Measurements from ENCODE around the gene HS6ST3. TPM values are rescaled to one million over a fixed set of nuclear protein-coding genes. Genes with fewer than 3 reads are reported as not detected.

Gene HS6ST3
- total and polyA plus RNA-seq, 8 donors = 0.65 to 3.4 (median 1.8) TPM

DNA sequence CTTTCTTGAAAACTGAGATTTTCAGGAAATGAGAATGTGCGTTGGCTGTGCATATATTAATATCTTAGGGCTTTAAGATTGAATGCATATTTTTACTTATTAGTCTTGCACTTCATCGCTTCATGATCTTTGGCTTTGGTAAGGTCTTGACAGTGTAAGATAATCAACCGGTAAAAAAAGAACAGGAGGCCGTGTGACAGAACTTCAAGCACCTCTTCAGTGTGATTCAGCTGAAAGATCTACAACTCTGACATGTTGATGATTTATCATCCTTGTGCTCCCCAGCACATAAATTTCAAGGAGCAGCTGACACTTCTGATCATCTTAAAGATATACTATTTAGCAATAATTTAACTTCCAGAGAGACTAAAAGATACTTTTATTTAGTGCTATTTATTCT is 195.1 kb downstream of the HS6ST3 start:
- ATAC-seq (no peak), DNase-seq (no peak), FAIRE-seq (no peak)
- Histone ChIP-seq H3K4me1 (no peaks in the 10 kb centered on the region), H3K36me3 (no peaks in the 10 kb centered on the region), H3K9me3 (no peaks in the 10 kb centered on the region), H3K4me3 (no peak overlapping the region), H3K27me3 (no peaks in the 10 kb centered on the region), H3K27ac (no peak overlapping the region)
- TF ChIP-seq, protein P1, sequence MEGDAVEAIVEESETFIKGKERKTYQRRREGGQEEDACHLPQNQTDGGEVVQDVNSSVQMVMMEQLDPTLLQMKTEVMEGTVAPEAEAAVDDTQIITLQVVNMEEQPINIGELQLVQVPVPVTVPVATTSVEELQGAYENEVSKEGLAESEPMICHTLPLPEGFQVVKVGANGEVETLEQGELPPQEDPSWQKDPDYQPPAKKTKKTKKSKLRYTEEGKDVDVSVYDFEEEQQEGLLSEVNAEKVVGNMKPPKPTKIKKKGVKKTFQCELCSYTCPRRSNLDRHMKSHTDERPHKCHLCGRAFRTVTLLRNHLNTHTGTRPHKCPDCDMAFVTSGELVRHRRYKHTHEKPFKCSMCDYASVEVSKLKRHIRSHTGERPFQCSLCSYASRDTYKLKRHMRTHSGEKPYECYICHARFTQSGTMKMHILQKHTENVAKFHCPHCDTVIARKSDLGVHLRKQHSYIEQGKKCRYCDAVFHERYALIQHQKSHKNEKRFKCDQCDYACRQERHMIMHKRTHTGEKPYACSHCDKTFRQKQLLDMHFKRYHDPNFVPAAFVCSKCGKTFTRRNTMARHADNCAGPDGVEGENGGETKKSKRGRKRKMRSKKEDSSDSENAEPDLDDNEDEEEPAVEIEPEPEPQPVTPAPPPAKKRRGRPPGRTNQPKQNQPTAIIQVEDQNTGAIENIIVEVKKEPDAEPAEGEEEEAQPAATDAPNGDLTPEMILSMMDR (IDR thresholded peaks at IDR 0.05) = no peak
- intact Hi-C loops (cut with DNase I) = no loop called here
- 86 to 94% methylated on average over 4 of the region's 4 CpGs for WGBS, 2 donors

DNA sequence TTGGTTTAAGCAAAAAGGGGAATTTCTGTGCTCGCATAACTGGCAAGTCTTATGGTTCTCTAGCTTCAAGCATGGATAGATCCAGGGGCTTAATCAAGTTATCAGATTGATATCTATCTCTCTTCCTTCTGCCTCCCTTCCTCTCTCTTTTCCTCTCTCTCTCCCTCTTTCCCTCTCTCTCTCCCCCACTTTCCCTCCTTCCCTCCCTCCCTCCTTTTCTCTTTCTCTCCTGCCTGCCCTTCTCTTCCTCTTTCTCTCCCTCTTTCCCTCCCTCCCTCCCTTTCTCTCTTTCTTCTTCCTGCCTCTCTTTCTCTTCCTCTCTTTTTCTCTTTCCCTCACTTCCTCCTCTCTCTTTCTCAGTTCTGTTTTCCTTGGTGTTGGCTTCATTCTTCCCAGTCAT is 195.8 kb downstream of the HS6ST3 start:
- Histone ChIP-seq H3K9me3 (no peaks in the 10 kb centered on the region), H3K4me3 (no peak overlapping the region), H3K27ac (no peak overlapping the region), H3K4me1 (no peaks in the 10 kb centered on the region), H3K36me3 (no peaks in the 10 kb centered on the region), H3K27me3 (no peaks in the 10 kb centered on the region)
- intact Hi-C loops (cut with DNase I) = no loop called here
- 96 to 97% methylated on average over 1 of the region's 1 CpG for WGBS, 2 donors
- FAIRE-seq (no peak), ATAC-seq (no peak), DNase-seq (no peak)
- TF ChIP-seq, protein P1 (IDR thresholded peaks at IDR 0.05) = no peak

DNA sequence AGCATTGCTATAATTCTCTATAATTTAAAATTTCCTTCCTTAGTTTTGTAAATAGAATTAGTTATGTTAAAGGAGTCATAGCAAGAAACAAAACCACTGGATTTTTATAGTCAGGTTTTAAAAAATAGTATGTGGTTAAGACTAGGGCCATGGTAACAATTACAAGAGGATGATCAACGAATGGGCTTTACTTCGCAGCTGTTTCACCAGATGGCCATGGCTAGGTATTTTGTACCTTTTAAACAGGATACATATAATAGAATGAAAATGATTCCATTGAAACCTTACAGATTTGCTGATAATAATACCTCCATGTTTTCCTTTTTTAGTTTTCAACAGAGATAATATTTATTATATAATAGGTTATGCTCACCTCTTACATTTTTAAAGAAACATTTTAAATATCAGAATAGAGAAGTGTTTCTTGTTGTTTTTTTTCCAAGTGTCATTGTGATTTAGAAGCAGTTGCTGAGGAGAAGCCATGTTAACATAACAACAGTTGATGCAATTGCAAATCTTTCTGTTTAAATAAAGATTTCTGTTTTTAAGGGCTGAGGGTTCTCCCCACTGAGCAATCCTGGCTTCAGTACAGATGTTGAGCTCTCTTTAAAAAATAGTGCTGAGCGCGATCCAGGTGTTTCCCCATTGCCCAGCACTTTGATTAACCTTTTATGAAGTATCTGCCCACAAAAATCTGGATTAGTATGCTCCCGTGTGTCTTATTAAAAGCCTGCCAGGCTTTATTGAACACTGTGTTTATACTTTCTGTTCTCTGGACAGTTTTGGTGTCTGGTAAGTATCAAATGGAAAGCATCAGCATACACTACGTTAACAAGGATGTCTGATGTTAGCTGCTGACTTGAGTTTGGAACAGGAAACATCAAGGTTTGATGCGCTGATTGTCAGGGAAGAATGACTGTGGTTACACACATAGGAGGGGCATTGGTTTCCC is 205.3 kb downstream of the HS6ST3 start:
- intact Hi-C loops (cut with DNase I) = no loop called here
- DNase-seq (no peak), ATAC-seq (no peak), FAIRE-seq (no peak)
- TF ChIP-seq, protein P1 (IDR thresholded peaks at IDR 0.05) = no peak
- H3K36me3 ChIP-seq = no peaks in the 10 kb centered on the region
- H3K9me3 ChIP-seq = no peaks in the 10 kb centered on the region
- H3K27me3 ChIP-seq = no peaks in the 10 kb centered on the region
- WGBS, 2 donors = 70 to 79% methylated on average over 7 of the region's 7 CpGs
- no peak overlapping the region for H3K4me3 ChIP-seq
- H3K27ac ChIP-seq = no peak overlapping the region
- H3K4me1 ChIP-seq = no peaks in the 10 kb centered on the region

DNA sequence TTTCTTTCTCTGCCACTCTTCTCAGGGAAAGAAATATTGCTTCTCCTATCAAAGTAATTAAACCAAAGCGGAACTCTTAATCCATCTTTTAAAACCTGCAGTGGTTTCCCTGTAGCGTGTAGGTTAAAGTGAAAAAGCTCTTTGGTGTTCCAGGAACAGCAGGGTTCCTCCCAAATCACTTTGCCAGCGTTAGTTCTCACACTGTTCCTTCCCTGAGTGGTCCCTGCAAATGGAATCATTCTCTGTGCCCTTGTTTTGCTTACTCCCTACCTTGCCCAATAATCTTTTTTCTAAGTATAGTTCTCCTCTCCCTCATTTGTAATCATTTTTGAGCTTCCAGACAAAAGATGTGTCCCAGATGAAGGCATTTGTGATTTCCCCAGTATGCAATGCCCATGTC is 207.5 kb downstream of the HS6ST3 start:
- FAIRE-seq = no peak

More for the DNA sequence above, 207.5 kb downstream of the HS6ST3 start:
- Histone ChIP-seq H3K4me3 (no peak overlapping the region), H3K27ac (no peak overlapping the region), H3K36me3 (no peaks in the 10 kb centered on the region), H3K27me3 (no peaks in the 10 kb centered on the region), H3K9me3 (no peaks in the 10 kb centered on the region), H3K4me1 (no peaks in the 10 kb centered on the region)
- ATAC-seq = no peak
- intact Hi-C loops (cut with DNase I) = no loop called here
- WGBS, 2 donors = 92 to 93% methylated on average over 3 of the region's 3 CpGs
- no peak for DNase-seq
- TF ChIP-seq, protein P1 (IDR thresholded peaks at IDR 0.05) = no peak
